HG03039 (cell line): ENCODE results near the gene DGKI.

ENCODE experiments used
- ATAC-seq: cut with Tn5 transposase; IDR thresholded peaks from one replicate; pipeline ENCODE4 v1.9.1; 2021; ENCODE audit warnings: mild to moderate bottlenecking, moderate library complexity; ENCODE audit not compliant: unreplicated experiment

Gene DGKI

GRCh38 chr7:137873524-137873923 is 26.8 kb upstream of the DGKI start:
- no peak for ATAC-seq

DNA sequence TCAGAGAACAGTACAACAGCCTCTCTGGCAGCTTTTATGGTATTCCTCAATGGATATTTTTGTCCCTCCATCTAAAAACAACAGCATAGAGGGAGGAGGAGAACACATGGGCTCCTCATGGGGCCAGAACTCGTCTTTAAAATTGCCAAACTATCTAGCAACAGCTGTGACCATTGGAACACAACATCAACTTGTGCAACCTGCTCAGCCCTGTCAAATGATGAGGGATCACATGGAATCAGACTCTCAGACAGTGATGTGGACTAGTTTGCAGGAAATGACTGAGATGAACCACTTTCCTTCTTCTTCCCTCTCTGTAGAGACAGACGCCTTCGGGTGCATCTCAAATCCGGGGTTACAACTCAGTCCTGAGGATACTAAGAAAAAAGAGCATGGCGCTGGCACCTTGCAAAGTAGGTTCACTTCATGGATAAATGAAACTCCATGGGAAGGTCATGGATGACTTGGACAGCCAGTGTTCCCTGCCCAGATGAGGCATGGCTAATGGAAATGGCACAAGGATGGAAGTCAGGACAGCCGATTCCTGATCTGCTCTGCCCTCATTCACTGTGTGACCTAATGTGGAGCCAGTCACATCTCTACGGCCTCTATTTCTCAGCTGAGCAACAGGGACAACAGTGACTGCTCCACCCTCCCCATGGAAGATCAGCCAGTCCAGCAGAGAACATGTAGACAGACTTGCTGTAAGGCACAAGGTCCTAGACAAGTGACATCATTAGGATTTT is 24.6 kb upstream of the DGKI start:
- no peak for ATAC-seq

- ATAC-seq: no peak
Observed at GRCh38 chr7:137870684-137871083, 23.9 kb upstream of the DGKI start.

DNA sequence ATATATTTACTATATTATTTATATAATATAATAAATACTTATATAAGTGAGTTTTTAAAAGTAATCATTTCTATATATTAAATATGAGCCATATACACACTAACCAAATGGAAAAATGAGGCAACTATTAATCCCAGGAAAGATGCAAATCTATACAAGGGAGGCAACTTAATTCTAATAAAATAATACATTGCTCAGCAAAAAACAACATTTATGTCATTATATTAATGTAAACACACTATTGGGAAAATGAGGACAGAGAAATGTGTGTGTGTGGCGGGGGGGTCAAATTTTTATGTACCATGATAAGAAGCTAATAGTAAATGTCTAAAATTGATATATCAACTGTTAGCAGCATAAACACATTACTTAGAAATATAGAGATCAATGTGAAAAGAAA is 23.3 kb upstream of the DGKI start:
- no peak for ATAC-seq

DNA sequence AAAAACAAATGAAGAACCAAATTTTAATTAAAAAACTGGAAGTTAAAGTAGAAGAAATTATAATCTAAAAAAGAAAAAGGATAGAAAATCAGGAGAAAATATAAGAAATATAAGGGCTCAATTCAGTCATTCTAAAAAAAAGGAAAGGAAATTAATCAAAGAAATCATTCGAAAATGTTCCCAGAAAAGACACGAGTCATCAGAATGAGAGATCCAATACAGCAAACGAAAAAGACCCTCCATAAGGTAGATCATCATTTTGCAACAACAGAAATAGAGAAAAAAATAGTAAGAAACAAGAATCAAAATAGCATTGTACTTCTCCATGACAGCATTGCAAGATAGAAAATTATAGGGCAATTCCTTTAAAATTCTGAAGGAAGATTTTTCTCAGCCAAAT is 22.5 kb upstream of the DGKI start:
- ATAC-seq: no peak

DNA sequence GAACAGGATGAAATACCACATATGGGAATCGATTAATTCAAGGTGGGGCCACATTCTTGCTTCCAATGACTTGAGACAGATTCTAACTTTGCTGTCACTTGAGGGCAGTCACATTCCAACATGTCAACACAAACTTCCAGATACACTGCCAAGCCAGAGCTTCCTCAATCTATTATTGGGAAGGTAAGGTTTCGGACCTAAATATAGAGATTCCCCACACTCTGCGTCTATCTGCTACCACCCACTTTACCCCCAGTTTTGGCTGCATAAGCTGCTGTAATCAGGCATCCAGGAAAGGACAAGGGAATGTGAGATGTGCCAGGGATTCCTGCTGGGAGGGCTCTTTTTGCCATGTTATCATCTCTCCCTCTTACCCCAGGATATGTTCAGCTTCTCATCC is 20.5 kb upstream of the DGKI start:
- ATAC-seq: no peak

DNA sequence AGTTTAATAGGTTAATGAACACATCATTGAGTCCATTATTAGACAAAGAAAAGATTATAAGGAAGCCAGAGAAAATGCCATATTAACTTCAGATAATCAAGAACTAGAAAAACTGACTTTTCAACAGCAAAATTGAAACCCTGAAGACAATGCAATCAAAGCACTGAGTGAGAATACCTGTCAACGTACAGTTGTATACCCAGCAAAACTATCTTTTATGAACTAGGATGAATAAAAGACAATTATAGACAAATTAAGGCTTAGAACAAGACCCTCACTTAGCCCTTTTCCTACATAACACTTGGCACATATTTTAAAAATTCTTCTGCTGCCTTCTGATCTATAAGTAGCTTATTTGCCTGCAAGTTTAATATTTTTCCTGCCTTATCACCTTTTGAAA is 19.0 kb upstream of the DGKI start:
- no peak for ATAC-seq

DNA sequence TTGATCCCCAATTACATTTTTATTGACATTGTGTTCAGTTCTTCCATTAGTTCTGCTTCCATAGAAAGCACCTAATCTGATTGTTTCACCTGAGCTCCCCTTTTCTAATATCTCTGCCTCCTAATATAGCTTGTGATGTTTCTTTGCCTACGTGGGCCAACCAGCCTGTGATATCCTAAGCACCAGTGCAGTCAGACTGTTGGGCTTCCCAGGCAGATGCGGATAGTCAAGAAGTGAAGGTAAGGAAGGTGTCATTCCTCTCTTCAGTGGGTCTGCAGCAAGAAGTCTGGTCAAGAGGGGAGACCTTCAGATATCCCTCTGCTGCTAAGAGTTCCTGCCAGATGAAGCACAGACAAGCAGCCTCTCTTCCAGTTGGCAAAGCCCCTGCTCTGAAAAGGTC is 16.2 kb upstream of the DGKI start:
- no peak for ATAC-seq

DNA sequence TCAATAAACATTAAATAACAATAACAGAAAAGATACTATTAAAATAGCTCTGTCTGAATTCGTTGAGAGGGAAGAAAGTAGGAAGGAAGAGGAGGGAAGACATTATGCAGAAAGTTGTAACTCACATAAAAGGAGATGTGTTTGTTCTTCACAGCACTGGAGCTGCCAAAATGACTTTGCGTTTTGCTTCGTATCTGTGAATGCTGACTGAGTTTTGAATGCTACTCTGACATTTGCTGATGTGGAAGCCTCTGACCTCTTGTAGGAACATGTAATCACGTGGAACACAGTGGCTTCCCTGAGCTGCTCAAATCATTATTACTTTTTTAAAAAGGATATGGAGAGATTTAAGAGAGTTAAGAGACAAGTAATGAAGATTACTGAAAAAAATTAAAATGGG is 15.6 kb upstream of the DGKI start:
- ATAC-seq: no peak

- ATAC-seq: no peak
Observed at GRCh38 chr7:137860542-137860941, 13.8 kb upstream of the DGKI start.

- ATAC-seq: no peak
Observed at GRCh38 chr7:137853053-137853452, 6.3 kb upstream of the DGKI start.

GRCh38 chr7:137852108-137852507 is 5.3 kb upstream of the DGKI start:
- no peak for ATAC-seq

DNA sequence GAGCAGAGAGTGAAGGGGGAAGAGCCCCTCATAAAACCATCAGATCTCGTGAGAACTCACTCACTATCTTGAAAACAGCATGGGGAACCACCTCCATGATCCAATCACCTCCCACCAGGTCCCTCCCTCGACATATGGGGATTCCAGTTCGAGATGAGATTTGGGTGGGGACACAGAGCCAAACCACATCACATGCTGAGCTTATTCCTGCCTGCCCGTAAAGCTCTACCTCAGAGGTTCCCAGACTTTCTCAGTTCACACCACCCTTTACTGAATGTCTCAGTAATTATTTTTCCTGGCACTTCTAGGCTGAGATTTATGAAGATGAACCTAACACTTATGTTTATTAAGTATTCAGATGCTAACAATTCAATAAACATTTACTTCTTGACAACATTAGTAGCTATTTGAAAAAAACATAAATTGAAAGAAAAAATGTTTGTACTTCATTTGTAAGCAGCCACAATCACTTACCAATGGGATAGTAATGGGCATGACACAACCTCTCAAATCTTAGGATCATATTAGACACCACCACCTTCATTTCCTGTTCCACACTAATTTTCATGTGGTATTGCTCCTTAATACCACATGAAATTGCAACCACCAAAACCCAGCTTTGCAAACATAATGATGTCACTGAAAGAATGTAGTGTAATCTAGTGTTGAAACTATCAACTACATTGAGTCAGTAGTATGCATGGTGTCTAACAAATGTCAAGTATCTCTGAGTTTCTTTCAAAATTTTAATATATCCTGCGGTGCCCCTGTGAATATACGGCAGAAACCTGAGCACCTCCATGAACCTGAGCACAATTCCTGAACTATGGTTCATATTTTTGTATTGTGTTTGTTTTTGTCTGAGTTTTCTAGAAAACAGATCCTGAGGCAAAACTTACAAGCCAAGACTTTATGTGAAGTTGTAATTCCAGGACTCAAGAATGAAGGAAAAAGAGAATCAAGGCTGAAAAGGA is 4.5 kb upstream of the DGKI start:
- ATAC-seq: no peak

GRCh38 chr7:137850571-137850970 is 3.8 kb upstream of the DGKI start:
- ATAC-seq: no peak

GRCh38 chr7:137848095-137848494 is 1.3 kb upstream of the DGKI start:
- ATAC-seq: no peak

GRCh38 chr7:137847568-137848050 is 835 bp upstream of the DGKI start:
- no peak for ATAC-seq

DNA sequence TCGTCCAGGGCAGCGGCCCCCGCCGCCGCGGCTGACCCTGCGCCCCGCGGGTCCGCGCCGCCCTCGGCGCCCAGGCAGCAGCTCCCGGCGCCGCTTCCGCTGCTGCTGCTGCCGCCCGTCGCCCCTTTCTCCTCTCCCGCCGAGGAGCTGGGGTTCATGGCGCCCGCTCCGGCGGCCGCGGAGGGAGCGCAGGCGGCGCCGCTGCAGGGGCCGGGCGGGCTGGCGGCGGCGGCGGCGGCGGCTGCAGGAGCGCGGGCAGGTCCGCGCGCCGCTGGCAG is 286 bp downstream of the DGKI start:
- ATAC-seq: no peak

- no peak for ATAC-seq
Observed at GRCh38 chr7:137844677-137845425, 1.9 kb downstream of the DGKI start.

DNA sequence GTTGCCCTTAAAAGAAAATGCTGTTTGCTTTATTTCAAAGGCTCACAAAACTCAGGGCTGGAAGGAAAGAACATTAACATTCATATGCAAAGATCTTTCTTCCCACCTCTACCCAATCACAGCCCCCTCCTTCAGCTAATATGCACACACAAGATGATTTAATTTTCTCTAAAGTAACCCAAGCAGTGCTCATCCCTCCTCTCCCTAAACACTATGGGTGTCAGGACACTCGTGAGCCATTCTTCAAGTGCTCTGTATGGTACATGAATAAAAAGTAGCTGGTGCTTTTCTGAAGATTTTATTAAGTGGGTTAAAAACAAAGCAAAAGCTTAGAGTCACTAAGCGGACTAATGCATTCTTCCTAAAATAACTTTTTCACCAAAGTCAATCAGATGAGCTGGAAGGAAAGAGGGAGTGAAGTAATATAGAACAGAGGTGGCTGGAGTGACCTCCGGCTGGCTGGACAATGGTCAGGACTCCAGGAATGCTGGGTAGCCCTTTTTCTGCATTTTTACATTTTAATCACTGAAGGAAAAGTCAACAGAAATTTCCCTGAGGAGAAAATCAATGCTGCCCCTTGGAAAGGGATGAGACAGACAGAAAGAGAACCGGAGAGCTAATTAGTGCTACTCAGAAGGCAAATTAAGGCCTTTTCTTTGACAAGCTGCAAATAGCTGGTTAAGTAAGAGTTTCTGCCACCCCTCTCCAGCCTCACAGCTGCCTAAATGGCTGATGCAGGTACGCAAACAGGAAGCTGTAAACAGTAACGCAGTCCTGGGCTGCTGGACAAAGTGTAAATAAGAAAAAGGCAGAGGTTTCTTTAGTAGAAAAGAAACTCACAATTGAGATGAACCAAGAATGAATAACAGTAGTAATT is 6.6 kb downstream of the DGKI start:
- no peak for ATAC-seq

DNA sequence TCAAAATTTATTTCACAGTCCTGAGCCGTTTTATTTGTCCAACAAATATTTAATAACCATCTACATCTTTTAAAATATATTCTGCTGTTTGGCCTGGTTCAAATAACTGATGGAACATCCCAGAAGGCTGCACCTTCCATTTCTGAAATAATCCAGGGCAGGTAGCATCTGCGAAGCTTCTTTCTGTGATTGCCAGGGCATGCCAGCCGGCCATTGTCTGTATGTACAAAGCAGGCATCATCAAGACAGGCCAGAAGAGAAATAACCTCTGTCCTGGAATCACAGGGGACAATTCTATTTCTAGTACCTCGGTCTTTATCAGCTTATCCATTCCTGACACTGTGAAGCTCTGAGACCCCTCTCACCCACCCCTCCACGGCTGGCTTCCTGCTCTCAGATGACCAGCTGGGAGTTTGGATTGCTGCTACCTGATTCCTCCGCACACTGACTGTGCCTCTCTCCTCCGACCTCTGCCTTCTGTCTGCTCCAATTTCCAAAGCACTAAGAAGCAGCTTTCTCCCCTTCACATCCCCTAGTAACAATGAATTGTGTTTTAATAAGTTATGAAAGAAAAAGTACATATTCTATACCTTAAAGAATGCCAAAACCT is 8.0 kb downstream of the DGKI start:
- ATAC-seq: no peak
